ES-I3 (cell line): Measurements from ENCODE around the gene CELF1.

Source experiments
- H3K36me3 ChIP-seq: 2 replicates; pipeline ENCODE4 v1.6.1; 2013; ENCODE audit warnings: mild to moderate bottlenecking, low read length, control low read depth, moderate library complexity; ENCODE audit not compliant: insufficient read depth
- H3K4me1 ChIP-seq: 2 replicates; pipeline ENCODE4 v1.6.1; 2013; ENCODE audit warnings: mild to moderate bottlenecking, control low read depth, low read length; ENCODE audit not compliant: insufficient read depth
- H3K9ac ChIP-seq: 2 replicates; pipeline ENCODE4 v1.6.1; 2013; ENCODE audit warnings: low read depth, mild to moderate bottlenecking, low read length, moderate library complexity
- H3K9me3 ChIP-seq: 2 replicates; pipeline ENCODE4 v1.6.1; 2013; ENCODE audit warnings: mild to moderate bottlenecking, low read length, moderate library complexity; ENCODE audit not compliant: control insufficient read depth, insufficient read depth

CELF1 gene

GRCh38 chr11:47417712-47418111, 135.2 kb downstream of the CELF1 start:
- Histone ChIP-seq H3K4me1 (no peaks in the 10 kb centered on the region), H3K9ac (no peak overlapping the region), H3K36me3 (peaks cover 14% of the 10 kb centered on the region), H3K9me3 (no peaks in the 10 kb centered on the region)

- H3K9me3 ChIP-seq = no peaks in the 10 kb centered on the region
- H3K9ac ChIP-seq = no peak overlapping the region
- H3K36me3 ChIP-seq = peaks cover 7% of the 10 kb centered on the region; the same call in 1 of the 2 replicates
- no peaks in the 10 kb centered on the region for H3K4me1 ChIP-seq
Observed at GRCh38 chr11:47415949-47416472, 136.9 kb downstream of the CELF1 start.
